GM18511 (cell line): ENCODE results near the gene HYAL3.
"Not testable (repeated sequence)": the region's sequence is repeated elsewhere in the genome, so short reads cannot be mapped to it uniquely, and the experiment has no call there.

Source experiments
- ATAC-seq: cut with Tn5 transposase; IDR thresholded peaks from one replicate; pipeline ENCODE4 v1.9.1; 2021; ENCODE audit warnings: mild to moderate bottlenecking, moderate library complexity; ENCODE audit not compliant: unreplicated experiment

HYAL3 gene

GRCh38 chr3:50316657-50317242, 17.5 kb upstream of the HYAL3 start:
- no peak for ATAC-seq

- no peak for ATAC-seq
These were observed 15.6 kb upstream of the HYAL3 start for GRCh38 chr3:50314816-50315215.

DNA sequence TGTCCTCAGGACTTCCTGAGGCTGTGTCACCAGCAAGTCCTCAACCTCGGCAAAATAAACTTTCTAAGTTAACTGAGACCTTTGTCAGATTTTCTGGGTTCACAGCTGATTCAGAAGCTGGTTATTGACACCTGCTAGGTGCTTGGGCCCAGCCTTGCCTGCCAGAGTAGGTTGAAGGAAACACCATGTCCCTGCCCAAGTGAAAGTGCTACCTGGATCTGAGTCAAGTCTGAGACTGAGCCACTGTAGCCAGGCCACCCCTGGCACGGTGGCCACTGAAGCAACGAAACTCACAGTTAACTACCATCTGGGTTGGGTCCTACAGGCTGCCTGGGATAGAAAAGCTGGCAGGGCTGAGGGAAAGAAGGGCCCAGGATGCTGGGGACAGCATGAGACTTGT, 15.1 kb upstream of the HYAL3 start:
- ATAC-seq = no peak

DNA sequence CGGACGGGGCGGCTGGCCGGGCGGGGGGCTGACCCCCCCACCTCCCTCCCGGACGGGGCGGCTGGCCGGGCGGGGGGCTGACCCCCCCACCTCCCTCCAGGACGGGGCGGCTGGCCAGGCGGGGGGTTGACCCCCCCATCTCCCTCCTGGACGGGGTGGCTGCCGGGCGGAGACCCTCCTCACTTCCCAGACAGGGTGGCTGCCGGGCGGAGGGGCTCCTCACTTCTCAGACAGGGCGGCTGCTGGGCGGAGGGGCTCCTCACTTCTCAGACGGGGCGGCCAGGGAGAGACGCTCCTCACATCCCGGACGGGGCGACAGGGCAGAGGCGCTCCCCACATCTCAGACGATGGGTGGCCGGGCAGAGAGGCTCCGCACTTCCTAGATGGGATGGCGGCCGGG, 12.8 kb upstream of the HYAL3 start:
- not testable (repeated sequence) for ATAC-seq

GRCh38 chr3:50304601-50305000, 5.4 kb upstream of the HYAL3 start:
- ATAC-seq = no peak

DNA sequence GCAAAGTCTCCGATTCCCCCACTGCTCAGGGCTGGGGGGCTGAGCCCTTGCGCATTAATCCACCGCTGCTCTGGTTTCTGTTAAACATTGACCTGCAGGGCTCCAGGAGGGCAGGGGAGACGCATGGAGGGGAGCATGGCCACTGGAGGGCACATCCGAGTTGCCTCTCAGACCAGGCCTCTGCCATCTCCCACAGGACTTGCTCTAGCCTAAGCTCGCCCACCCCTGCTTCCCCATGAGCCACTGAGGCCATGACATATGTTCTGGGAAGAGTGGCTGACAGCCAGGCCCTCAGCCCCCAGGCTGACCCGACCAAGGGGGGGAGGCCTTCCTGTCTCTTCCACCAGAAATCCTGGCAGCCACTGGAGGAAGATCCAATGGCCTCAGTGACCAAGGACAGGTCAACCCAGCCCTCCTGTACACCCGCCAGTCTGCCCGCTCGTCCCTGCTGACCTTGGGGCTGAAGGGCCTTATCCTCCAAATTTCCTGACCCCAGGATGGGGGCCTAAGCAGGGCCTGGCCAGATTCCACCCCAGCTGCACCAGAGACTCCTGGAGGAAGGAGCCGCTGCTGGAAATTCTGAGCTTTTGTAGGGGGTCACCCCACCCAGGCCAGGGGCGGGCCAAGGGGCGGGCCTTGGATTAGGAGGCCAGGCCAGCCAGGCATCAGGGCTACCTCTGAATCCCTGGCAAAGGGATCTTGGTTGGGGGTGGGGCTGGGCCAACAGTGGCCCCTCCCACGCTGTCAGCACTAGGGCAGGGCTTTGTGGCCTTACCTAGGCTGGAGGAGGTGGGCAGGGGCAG, 4.0 kb upstream of the HYAL3 start, which contains the start of gene HYAL1:
Gene HYAL1 (minus strand): TSS at position 562 of the 803 bp plus-strand sequence. CDS start 618 bp downstream, outside the sequence.
- no peak for ATAC-seq

DNA sequence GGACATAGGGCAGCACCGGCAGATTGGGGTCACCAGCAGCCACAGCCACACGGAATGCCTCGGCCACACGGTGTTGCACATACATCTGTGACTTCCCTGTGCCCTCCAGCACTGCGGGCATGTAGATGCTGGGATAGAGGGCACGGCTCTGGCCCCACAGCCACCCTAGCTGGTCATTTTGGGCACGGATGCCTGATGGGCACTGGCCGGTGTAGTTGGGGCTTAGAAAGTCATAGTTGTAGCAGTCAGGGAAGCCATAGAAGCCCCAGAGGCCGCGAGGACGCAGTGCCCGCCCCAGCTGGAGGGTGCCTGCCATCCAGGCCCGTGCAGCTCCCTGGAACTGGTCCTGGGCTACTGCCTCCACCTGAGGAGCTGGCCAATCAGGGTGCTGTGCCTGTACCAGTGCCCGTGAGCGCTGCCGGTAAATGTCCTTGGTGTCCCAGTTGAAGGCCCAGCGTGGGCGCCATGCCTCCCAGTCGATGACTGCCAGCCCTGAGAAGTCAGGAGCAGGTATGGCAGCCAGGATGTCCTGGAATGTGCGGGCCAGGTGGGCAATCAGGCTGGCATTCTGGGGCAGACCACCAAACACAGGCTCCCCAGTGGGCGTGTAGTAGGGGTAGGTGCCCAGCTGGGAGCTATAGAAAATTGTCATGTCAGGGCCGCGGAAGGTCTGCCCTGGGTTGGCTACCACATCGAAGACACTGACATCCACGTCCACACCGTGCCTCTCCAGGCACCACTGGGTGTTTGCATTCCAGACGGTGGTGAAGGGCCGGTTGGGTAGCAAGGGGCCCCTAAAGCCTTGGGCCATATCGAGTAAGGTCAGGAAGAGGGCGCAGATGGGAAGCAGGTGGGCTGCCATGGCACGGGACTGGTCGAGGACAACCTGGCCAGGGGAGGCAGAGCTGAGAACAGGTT, 3.1 kb upstream of the HYAL3 start:
- no peak for ATAC-seq

- no peak for ATAC-seq
These were observed 1.6 kb upstream of the HYAL3 start for GRCh38 chr3:50300681-50301254.

DNA sequence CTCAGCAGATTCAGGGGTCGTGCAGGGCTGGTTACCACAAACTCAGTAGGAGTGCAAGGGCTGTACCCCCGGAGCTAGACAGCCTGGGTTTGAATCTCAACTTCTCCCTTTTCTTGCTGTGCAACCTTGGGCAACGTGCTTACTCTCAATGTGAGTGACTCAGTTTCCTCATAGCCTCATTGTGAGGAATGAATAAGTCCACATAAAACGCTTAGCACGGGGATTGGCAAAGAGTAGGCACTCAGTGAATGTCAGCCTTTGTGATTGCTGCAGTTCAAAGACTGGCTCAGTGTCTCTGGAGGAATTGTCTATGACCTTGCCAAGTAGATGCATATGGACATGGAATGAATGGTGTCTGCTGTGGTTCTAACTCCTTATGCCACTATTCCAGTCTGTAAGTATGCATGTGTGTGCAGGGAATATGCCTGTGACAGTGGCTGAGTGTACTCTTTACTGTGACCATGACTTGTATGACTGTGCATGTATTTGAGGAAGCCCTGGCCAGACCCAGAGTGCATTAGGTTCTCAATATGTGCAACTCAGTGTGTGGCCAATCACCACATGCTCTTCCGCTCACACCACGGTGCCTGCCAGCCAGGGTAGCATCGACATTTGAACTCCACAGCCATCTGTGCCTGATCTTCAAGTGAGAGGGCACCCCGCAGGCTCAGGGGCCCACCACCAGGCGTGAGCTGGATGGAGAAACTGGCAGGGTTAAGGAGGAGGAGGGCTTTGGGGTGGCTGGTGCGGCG, 900 bp upstream of the HYAL3 start:
- no peak for ATAC-seq

- ATAC-seq = no peak
These were observed 378 bp upstream of the HYAL3 start for GRCh38 chr3:50299638-50299928.

DNA sequence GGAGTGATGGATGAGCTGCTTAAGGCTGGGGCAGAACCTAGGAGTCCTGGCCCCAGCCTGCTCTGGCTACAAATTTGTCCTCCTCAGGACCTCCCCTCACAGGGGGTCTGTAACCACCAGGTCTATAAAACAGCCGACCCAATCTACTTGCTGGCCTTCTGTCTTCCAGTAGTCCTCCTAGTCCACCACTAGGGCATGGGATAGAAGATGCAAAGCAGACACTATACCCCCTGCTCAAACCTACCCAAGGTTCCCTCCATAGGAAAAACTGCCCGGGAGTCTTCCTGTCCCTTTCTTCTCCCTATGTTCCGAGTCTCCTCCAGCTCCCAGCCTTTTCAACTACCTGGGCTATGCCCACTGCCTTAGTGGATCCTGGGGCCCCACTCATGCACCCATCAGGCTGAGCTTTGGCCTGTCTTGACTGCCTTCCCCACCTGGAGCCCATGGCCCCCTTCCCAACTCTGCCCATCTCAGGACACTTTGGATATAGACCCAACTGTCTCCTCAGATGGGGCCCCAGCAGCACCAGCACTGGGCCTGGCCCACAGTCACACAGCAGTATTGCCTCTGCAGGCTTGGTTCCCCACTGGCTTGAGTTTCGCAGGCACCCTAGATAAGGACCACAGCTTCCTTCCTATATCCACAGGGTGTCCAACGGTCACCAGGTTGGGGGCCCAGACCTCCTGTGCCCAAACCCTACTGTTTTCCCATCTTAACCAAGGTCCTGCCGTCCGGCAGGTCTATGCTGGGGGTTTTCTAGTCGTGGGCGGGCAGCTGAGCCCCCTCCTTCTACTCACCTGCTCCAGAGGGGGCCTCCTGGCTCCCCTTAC, 1.1 kb downstream of the HYAL3 start:
- no peak for ATAC-seq

DNA sequence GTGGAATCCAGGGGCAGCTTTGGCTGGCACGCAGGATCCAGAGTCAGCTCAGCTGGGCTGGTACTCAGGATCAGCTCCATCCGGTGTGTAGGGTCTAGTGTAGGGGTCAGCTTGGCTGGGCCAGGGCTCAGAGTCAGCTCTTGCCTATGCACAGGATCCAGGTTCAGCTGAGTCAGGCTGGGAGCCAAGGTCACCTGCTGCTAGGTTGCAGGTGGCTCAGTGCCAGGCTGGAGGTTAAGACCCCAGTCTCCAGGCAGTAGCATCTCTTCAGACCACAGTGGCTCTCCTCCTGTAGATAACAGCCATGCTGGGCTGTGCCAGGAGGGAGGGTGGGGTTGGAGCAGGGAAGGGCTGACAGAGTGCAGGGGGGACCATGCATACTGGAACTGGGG, 1.8 kb downstream of the HYAL3 start:
- no peak for ATAC-seq

- ATAC-seq = no peak
These were observed 2.4 kb downstream of the HYAL3 start for GRCh38 chr3:50296721-50297383.

GRCh38 chr3:50295553-50296431, 3.4 kb downstream of the HYAL3 start:
- no peak for ATAC-seq

DNA sequence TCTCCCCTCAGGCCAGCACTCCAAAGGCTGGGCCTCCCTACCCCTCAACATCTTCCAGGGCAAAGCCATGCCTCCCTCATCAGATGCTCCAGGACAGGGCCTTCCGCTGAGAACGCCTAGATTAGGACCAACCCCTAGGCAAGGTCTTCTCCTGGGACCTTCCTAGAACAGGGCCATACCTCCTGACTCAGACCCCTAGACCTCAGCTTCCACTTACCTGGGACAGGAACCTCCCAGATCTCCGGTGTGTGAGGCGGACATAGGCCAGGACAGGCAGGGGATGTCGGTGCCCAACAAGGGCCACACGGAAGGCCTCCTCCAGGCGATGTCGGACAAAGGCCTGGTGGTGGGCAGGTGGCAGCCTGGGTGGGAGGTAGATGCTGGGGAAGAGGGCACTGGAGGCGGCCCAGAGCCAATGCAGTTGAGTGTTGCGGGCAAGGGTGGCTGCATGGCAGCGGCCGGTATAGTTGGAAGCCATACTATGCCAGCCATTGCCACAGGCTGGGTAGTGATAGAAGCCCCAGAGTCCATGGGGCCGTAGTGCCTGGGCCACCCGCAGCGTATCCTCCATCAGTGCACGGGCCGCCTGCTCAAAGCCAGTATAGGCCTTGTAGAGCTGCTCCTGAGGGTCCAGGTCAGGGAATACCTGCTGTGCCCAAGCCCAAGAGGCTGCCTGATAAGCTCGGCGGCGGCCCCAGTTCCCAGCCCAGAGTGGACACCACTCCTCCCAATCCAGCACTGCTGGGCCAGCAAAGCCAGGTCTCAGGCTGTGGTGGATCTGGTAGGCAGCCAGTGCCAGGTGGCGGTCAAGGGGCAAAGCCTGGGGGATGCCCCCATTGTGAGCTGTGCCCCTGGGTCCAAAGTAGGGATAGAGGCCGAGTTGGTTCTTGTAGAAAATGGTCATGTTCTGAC, 4.5 kb downstream of the HYAL3 start:
- ATAC-seq = no peak

GRCh38 chr3:50294089-50294488, 5.1 kb downstream of the HYAL3 start:
- ATAC-seq = no peak

DNA sequence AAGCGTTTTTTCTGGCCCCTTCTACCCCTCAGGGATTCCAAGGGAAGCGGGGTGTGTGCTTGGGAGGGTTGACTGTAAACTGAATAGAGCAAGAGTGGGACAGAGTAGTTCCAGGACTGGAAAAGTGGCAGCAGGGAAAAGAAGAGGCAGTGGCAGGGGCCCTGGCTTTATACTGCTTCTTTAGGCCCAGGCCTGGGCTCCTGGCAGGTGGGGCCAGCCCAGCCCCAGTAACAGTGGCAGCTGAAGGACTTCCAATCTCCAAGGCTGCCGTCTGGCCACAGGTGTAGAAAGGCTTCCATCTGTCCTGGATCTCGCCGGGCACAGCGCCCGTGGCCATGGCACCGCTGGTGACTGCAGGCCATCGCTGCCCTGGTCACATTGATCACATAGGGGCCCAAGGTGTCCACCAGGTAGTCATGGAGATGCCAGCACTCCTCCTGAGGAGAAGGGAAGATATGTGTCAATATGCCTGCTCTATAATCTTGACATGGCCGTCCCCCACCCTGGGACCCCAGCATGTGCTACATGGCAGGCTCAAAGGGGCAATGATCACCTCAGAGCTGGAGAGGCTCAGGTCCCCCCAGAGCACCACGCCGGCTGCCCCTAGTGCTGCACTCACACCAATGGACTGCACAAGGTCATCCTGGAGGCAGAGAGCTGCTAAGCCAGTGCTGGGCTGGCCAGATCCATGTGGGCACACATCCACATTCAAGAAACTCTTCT, 6.0 kb downstream of the HYAL3 start:
- no peak for ATAC-seq
